Hepatocyte (in vitro differentiated cells): ENCODE measurements around the gene ACTA2.

Experiments used
- CTCF ChIP-seq: fragments of 200-600 bp; sonication (generic); IDR thresholded peaks from 2 replicates; pipeline ENCODE4 v1.5.1; 2016; ENCODE audit warnings: antibody characterized with exemption, mild to moderate bottlenecking; ENCODE audit not compliant: poor library complexity
- EZH2 ChIP-seq: fragments of 200-600 bp; sonication (generic); IDR thresholded peaks from 2 replicates; pipeline ENCODE4 v1.6.1; 2016; ENCODE audit warnings: antibody characterized with exemption, mild to moderate bottlenecking, borderline replicate concordance

GRCh38 chr10:88932539-88933256, 19.9 kb downstream of the ACTA2 start:
- TF ChIP-seq EZH2, result no peak
- peak; percentile 93 for TF ChIP-seq CTCF
